IPS DF 6.9 (cell line): ENCODE results near the gene ZFHX3.

Experiments used
- DNase-seq: peaks from one replicate; pipeline ENCODE4 v3.0.0-alpha.2; 2013; ENCODE audit warnings: low read depth, low spot score
- H3K27ac ChIP-seq: one replicate; pipeline ENCODE4 v1.5.1; 2013; ENCODE audit warnings: low read length, control low read depth
- H3K27me3 ChIP-seq: 2 replicates; pipeline ENCODE4 v1.6.1; 2013; ENCODE audit warnings: mild to moderate bottlenecking, low read length; ENCODE audit not compliant: control insufficient read depth, insufficient read depth
- H3K36me3 ChIP-seq: 2 replicates; pipeline ENCODE4 v1.6.1; 2013; ENCODE audit warnings: low read length; ENCODE audit not compliant: control insufficient read depth, insufficient read depth
- H3K4me1 ChIP-seq: 2 replicates; pipeline ENCODE4 v1.6.1; 2013; ENCODE audit warnings: low read length; ENCODE audit not compliant: control insufficient read depth, insufficient read depth
- H3K4me3 ChIP-seq: 2 replicates; pipeline ENCODE4 v1.5.1; 2013; ENCODE audit warnings: mild to moderate bottlenecking, low read length
- H3K9me3 ChIP-seq: 2 replicates; pipeline ENCODE4 v1.6.1; 2013; ENCODE audit warnings: low read length, inconsistent platforms; ENCODE audit not compliant: control insufficient read depth, insufficient read depth
- WGBS: extraction: QIAGEN DNeasy Blood & Tissue Kit; methylation state at CpG from one replicate; pipeline ENCODE4 v1.1.7; 2013; ENCODE audit warnings: mixed read lengths, missing lambda C conversion rate; ENCODE audit not compliant: insufficient read length, insufficient coverage; 5-methylcytosine and 5-hydroxymethylcytosine counted together

Gene ZFHX3

GRCh38 chr16:73062743-73063733, 15.1 kb upstream of the ZFHX3 start:
- no peaks in the 10 kb centered on the region for H3K9me3 ChIP-seq
- H3K27me3 ChIP-seq, result peaks cover 64% of the 10 kb centered on the region
- H3K4me3 ChIP-seq, result no peak overlapping the region
- DNase-seq, result no peak
- WGBS, result no CpG with 5 or more reads among the region's 55 CpGs
- no peak overlapping the region for H3K27ac ChIP-seq
- H3K36me3 ChIP-seq, result no peaks in the 10 kb centered on the region
- H3K4me1 ChIP-seq, result peaks cover 6% of the 10 kb centered on the region

- Histone ChIP-seq H3K4me3 (no peak overlapping the region), H3K4me1 (peaks cover 6% of the 10 kb centered on the region), H3K27me3 (peaks cover 55% of the 10 kb centered on the region), H3K36me3 (no peaks in the 10 kb centered on the region), H3K27ac (no peak overlapping the region), H3K9me3 (no peaks in the 10 kb centered on the region)
- no peak for DNase-seq
- WGBS, result no CpG with 5 or more reads among the region's 3 CpGs
These were observed 14.2 kb upstream of the ZFHX3 start for GRCh38 chr16:73062001-73062616.

GRCh38 chr16:73060892-73061490, 13.1 kb upstream of the ZFHX3 start:
- Histone ChIP-seq H3K4me1 (peaks cover 6% of the 10 kb centered on the region), H3K9me3 (no peaks in the 10 kb centered on the region), H3K27ac (no peak overlapping the region), H3K36me3 (no peaks in the 10 kb centered on the region), H3K4me3 (no peak overlapping the region), H3K27me3 (peaks cover 54% of the 10 kb centered on the region)
- WGBS, result no CpG with 5 or more reads among the region's 4 CpGs
- DNase-seq, result no peak

GRCh38 chr16:73059779-73060615, 12.1 kb upstream of the ZFHX3 start:
- H3K27me3 ChIP-seq, result peaks cover 50% of the 10 kb centered on the region
- H3K4me3 ChIP-seq, result no peak overlapping the region
- H3K27ac ChIP-seq, result no peak overlapping the region
- H3K4me1 ChIP-seq, result peaks cover 5% of the 10 kb centered on the region
- H3K36me3 ChIP-seq, result no peaks in the 10 kb centered on the region
- no peaks in the 10 kb centered on the region for H3K9me3 ChIP-seq
- no CpG with 5 or more reads among the region's 10 CpGs for WGBS
- no peak for DNase-seq

- H3K27me3 ChIP-seq, result peaks cover 38% of the 10 kb centered on the region
- H3K9me3 ChIP-seq, result no peaks in the 10 kb centered on the region
- H3K4me1 ChIP-seq, result peaks cover 5% of the 10 kb centered on the region; the same call in 1 of the 2 replicates
- no peaks in the 10 kb centered on the region for H3K36me3 ChIP-seq
- peak overlapping the region; percentile 43; the same call in 1 of the 2 replicates for H3K4me3 ChIP-seq
- no CpG with 5 or more reads among the region's 72 CpGs for WGBS
- H3K27ac ChIP-seq, result no peak overlapping the region
- DNase-seq, result no peak
These were observed 10.9 kb upstream of the ZFHX3 start for GRCh38 chr16:73058616-73059409.

- Histone ChIP-seq H3K4me1 (peaks cover 7% of the 10 kb centered on the region; the same call in 1 of the 2 replicates), H3K36me3 (no peaks in the 10 kb centered on the region), H3K4me3 (peak overlapping the region; percentile 43; the same call in 1 of the 2 replicates), H3K27me3 (peaks cover 33% of the 10 kb centered on the region), H3K27ac (no peak overlapping the region), H3K9me3 (no peaks in the 10 kb centered on the region)
- DNase-seq, result no peak
- no CpG with 5 or more reads among the region's 61 CpGs for WGBS
These were observed 10.3 kb upstream of the ZFHX3 start for GRCh38 chr16:73058221-73058615.

GRCh38 chr16:73057291-73058210, 9.6 kb upstream of the ZFHX3 start:
- no peak overlapping the region for H3K27ac ChIP-seq
- peak overlapping the region; percentile 26; the same call in 1 of the 2 replicates for H3K4me3 ChIP-seq
- no CpG with 5 or more reads among the region's 101 CpGs for WGBS
- H3K4me1 ChIP-seq, result peaks cover 7% of the 10 kb centered on the region; the same call in 1 of the 2 replicates
- H3K27me3 ChIP-seq, result peaks cover 27% of the 10 kb centered on the region
- no peaks in the 10 kb centered on the region for H3K9me3 ChIP-seq
- H3K36me3 ChIP-seq, result no peaks in the 10 kb centered on the region
- no peak for DNase-seq

- Histone ChIP-seq H3K36me3 (no peaks in the 10 kb centered on the region), H3K27ac (no peak overlapping the region), H3K27me3 (peaks cover 27% of the 10 kb centered on the region), H3K4me1 (peaks cover 7% of the 10 kb centered on the region; the same call in 1 of the 2 replicates), H3K9me3 (no peaks in the 10 kb centered on the region), H3K4me3 (no peak overlapping the region)
- WGBS, result no CpG with 5 or more reads among the region's 6 CpGs
- no peak for DNase-seq
These were observed 9.0 kb upstream of the ZFHX3 start for GRCh38 chr16:73056921-73057290.

GRCh38 chr16:73056448-73056847, 8.5 kb upstream of the ZFHX3 start:
- Histone ChIP-seq H3K27ac (no peak overlapping the region), H3K4me1 (peaks cover 7% of the 10 kb centered on the region; the same call in 1 of the 2 replicates), H3K4me3 (no peak overlapping the region), H3K9me3 (no peaks in the 10 kb centered on the region), H3K27me3 (peaks cover 30% of the 10 kb centered on the region), H3K36me3 (no peaks in the 10 kb centered on the region)
- no peak for DNase-seq
- no CpG with 5 or more reads among the region's 7 CpGs for WGBS
